ENCODE results near the gene ATP8B4. TPM values are rescaled to one million over a fixed set of nuclear protein-coding genes. Genes with fewer than 3 reads are reported as not detected.

The ATP8B4 gene
- total and polyA plus RNA-seq, 11 donors = 0.51 to 14.7 (median 2.1) TPM

GRCh38 chr15:50107157-50107556 lies 11.9 kb downstream of the ATP8B4 start:
- Histone ChIP-seq H3K4me3 (no peak overlapping the region), H3K4me1 (peaks cover 0 to 52% (median 0%) of the 10 kb centered on the region in 12 donors), H3K36me3 (no peaks in the 10 kb centered on the region), H3K27me3 (no peaks in the 10 kb centered on the region), H3K9me3 (peaks cover 0 to 5% (median 0%) of the 10 kb centered on the region in 12 donors), H3K27ac (peak overlapping the region in 2 of 12 donors; percentile 36 to 91)
- intact Hi-C loops (cut with DNase I) = no loop called here
- TF ChIP-seq POLR2A (IDR thresholded peaks at IDR 0.05) (no peak), CTCF (IDR thresholded peaks at IDR 0.05) (no peak)
- WGBS, 4 donors = 59 to 82% (median 79%) methylated on average over 4 of the region's 4 CpGs
- DNase-seq = no peak
- no peak for ATAC-seq

GRCh38 chr15:50106457-50106856 lies 12.6 kb downstream of the ATP8B4 start:
- DNase-seq (no peak), ATAC-seq (no peak)
- TF ChIP-seq CTCF (IDR thresholded peaks at IDR 0.05) (no peak), POLR2A (IDR thresholded peaks at IDR 0.05) (no peak)
- Histone ChIP-seq H3K27ac (peak overlapping the region in 1 of 12 donors; percentile 91), H3K4me1 (peaks cover 0 to 51% (median 0%) of the 10 kb centered on the region in 12 donors), H3K27me3 (no peaks in the 10 kb centered on the region), H3K9me3 (peaks cover 0 to 5% (median 0%) of the 10 kb centered on the region in 12 donors), H3K36me3 (no peaks in the 10 kb centered on the region), H3K4me3 (no peak overlapping the region)
- WGBS, 4 donors = 86 to 90% (median 88%) methylated on average over 5 of the region's 5 CpGs
- intact Hi-C loops (cut with DNase I) = no loop called here

- peaks cover 0 to 5% (median 0%) of the 10 kb centered on the region in 12 donors for H3K9me3 ChIP-seq
- no peak overlapping the region for H3K4me3 ChIP-seq
- no peaks in the 10 kb centered on the region for H3K27me3 ChIP-seq
- H3K36me3 ChIP-seq = no peaks in the 10 kb centered on the region
- no peak for ATAC-seq
- H3K27ac ChIP-seq = no peak overlapping the region
- H3K4me1 ChIP-seq = peaks cover 0 to 15% (median 0%) of the 10 kb centered on the region in 12 donors
- 86 to 94% (median 92%) methylated on average over 1 of the region's 1 CpG for WGBS, 4 donors
- no peak for TF ChIP-seq CTCF (IDR thresholded peaks at IDR 0.05)
- TF ChIP-seq POLR2A (IDR thresholded peaks at IDR 0.05) = no peak
- DNase-seq = no peak
- intact Hi-C loops (cut with DNase I) = no loop called here
Observed at GRCh38 chr15:50100486-50100885, 18.5 kb downstream of the ATP8B4 start.

- Histone ChIP-seq H3K4me1 (peaks cover 0 to 12% (median 0%) of the 10 kb centered on the region in 12 donors), H3K27ac (no peak overlapping the region), H3K36me3 (no peaks in the 10 kb centered on the region), H3K27me3 (no peaks in the 10 kb centered on the region), H3K4me3 (no peak overlapping the region), H3K9me3 (peaks cover 0 to 5% (median 0%) of the 10 kb centered on the region in 12 donors)
- intact Hi-C loops (cut with DNase I) = loop anchor here in 1 of 10 donors (2.0 kb wide), 1 partner anchor 32 kb away; no protein-coding TSS in a partner anchor
- TF ChIP-seq CTCF (IDR thresholded peaks at IDR 0.05) (no peak), POLR2A (IDR thresholded peaks at IDR 0.05) (no peak)
- no peak for DNase-seq
- no peak for ATAC-seq
Observed at GRCh38 chr15:50098545-50098944, 20.5 kb downstream of the ATP8B4 start.
